HUES64 (cell line): Measurements from ENCODE around the gene ETDC. TPM values are rescaled to one million over a fixed set of nuclear protein-coding genes. Genes with fewer than 3 reads are reported as not detected.
"Not testable (repeated sequence)": the region's sequence is repeated elsewhere in the genome, so short reads cannot be mapped to it uniquely, and the experiment has no call there.

Experiments
- H3K27ac ChIP-seq: 2 replicates; pipeline ENCODE4 v1.7.0; 2013; ENCODE audit warnings: low read depth, low read length, inconsistent platforms
- H3K27me3 ChIP-seq: 2 replicates; pipeline ENCODE4 v1.6.1; 2013; ENCODE audit warnings: mild to moderate bottlenecking, low read length; ENCODE audit not compliant: insufficient read depth
- H3K36me3 ChIP-seq: 2 replicates; pipeline ENCODE4 v1.6.1; 2013; ENCODE audit warnings: mild to moderate bottlenecking, low read length; ENCODE audit not compliant: insufficient read depth
- H3K4me1 ChIP-seq: 2 replicates; pipeline ENCODE4 v1.6.1; 2013; ENCODE audit warnings: mild to moderate bottlenecking, low read length, moderate library complexity; ENCODE audit not compliant: insufficient read depth
- H3K4me3 ChIP-seq: 2 replicates; pipeline ENCODE4 v1.5.1; 2013; ENCODE audit warnings: mild to moderate bottlenecking, low read length, moderate library complexity
- H3K9ac ChIP-seq: 2 replicates; pipeline ENCODE4 v1.6.1; 2013; ENCODE audit warnings: mild to moderate bottlenecking, low read depth, low read length
- H3K9me3 ChIP-seq: 2 replicates; pipeline ENCODE4 v1.6.1; 2013; ENCODE audit warnings: low read depth, low read length; ENCODE audit not compliant: insufficient read depth
- WGBS: fragments of 150-250, 120-280 bp; methylation state at CpG from one replicate; pipeline ENCODE4 v1.1.7; 2013; ENCODE audit warnings: missing lambda C conversion rate; 5-methylcytosine and 5-hydroxymethylcytosine counted together
- polyA plus RNA-seq, 2 experiments: library from polyadenylated mRNA; stranded (reverse); fragments of 50-300 nt; gene quantifications; one replicate each; pipeline ENCODE4 v1.2.3, GENCODE V29; 2013

ETDC gene
- not detected for polyA plus RNA-seq (2013, experiment 1 of 2)
- not detected for polyA plus RNA-seq (2013, experiment 2 of 2)

GRCh38 chrX:135309430-135309923 is at the start of gene ETDC:
Gene ETDC (plus strand): TSS chrX:135309480. CDS start chrX:135309480, 0 bp downstream.
- no peak within 1 kb of the TSS for H3K27ac ChIP-seq
- H3K9me3 ChIP-seq, result no peaks in the 10 kb centered on the region
- no peaks in the 10 kb centered on the region for H3K36me3 ChIP-seq
- 100% methylated on average over 1 of the region's 1 CpG for WGBS
- no peak within 1 kb of the TSS for H3K4me3 ChIP-seq
- no peaks in the 10 kb centered on the region for H3K27me3 ChIP-seq
- H3K4me1 ChIP-seq, result no peaks in the 10 kb centered on the region
- no peak within 1 kb of the TSS for H3K9ac ChIP-seq

GRCh38 chrX:135260976-135261375 is 48.3 kb upstream of the ETDC start:
- H3K4me3 ChIP-seq, H3K9me3 ChIP-seq, H3K27me3 ChIP-seq, H3K9ac ChIP-seq, H3K4me1 ChIP-seq, H3K27ac ChIP-seq, H3K36me3 ChIP-seq: not testable (repeated sequence)
- WGBS, result no CpG with 5 or more reads among the region's 2 CpGs

- not testable (repeated sequence) for H3K27me3 ChIP-seq, H3K36me3 ChIP-seq, H3K4me3 ChIP-seq, H3K9me3 ChIP-seq, H3K4me1 ChIP-seq, H3K9ac ChIP-seq, H3K27ac ChIP-seq
- 93% methylated on average over 8 of the region's 8 CpGs for WGBS
Observed at GRCh38 chrX:135263376-135263775, 45.9 kb upstream of the ETDC start.

GRCh38 chrX:135264206-135264605 is 45.1 kb upstream of the ETDC start:
- no peaks in the 10 kb centered on the region for H3K36me3 ChIP-seq
- no peaks in the 10 kb centered on the region for H3K4me1 ChIP-seq
- 98% methylated on average over 4 of the region's 4 CpGs for WGBS
- no peaks in the 10 kb centered on the region for H3K27me3 ChIP-seq
- H3K27ac ChIP-seq, result no peak overlapping the region
- H3K9ac ChIP-seq, result no peak overlapping the region
- no peak overlapping the region for H3K4me3 ChIP-seq
- no peaks in the 10 kb centered on the region; the same call in 1 of the 2 replicates for H3K9me3 ChIP-seq

- no peak overlapping the region for H3K4me3 ChIP-seq
- no peaks in the 10 kb centered on the region for H3K4me1 ChIP-seq
- no peaks in the 10 kb centered on the region for H3K36me3 ChIP-seq
- no peaks in the 10 kb centered on the region; the same call in 1 of the 2 replicates for H3K9me3 ChIP-seq
- peak overlapping the region; percentile 18; the same call in 1 of the 2 replicates for H3K27ac ChIP-seq
- H3K9ac ChIP-seq, result no peak overlapping the region
- WGBS, result 15% methylated on average over 5 of the region's 5 CpGs
- H3K27me3 ChIP-seq, result no peaks in the 10 kb centered on the region
Observed at GRCh38 chrX:135273162-135273561, 36.1 kb upstream of the ETDC start.

- H3K27ac ChIP-seq, result no peak overlapping the region
- no peaks in the 10 kb centered on the region for H3K4me1 ChIP-seq
- no peaks in the 10 kb centered on the region for H3K36me3 ChIP-seq
- H3K9ac ChIP-seq, result no peak overlapping the region
- H3K27me3 ChIP-seq, result no peaks in the 10 kb centered on the region
- H3K9me3 ChIP-seq, result no peaks in the 10 kb centered on the region
- no peak overlapping the region for H3K4me3 ChIP-seq
Observed at GRCh38 chrX:135275973-135276372, 33.3 kb upstream of the ETDC start.

- H3K4me3 ChIP-seq, result no peak overlapping the region
- peaks cover 44% of the 10 kb centered on the region for H3K9me3 ChIP-seq
- no peak overlapping the region for H3K9ac ChIP-seq
- no peaks in the 10 kb centered on the region for H3K4me1 ChIP-seq
- no peak overlapping the region for H3K27ac ChIP-seq
- WGBS, result 95% methylated on average over 2 of the region's 2 CpGs
- H3K27me3 ChIP-seq, result no peaks in the 10 kb centered on the region
- peaks cover 23% of the 10 kb centered on the region for H3K36me3 ChIP-seq
Observed at GRCh38 chrX:135287266-135287823, 21.9 kb upstream of the ETDC start.

- Histone ChIP-seq H3K4me1 (no peaks in the 10 kb centered on the region), H3K27ac (no peak overlapping the region), H3K36me3 (0 out of 2 replicates have a peak, but pooled peaks cover 6% of the 10 kb centered on the region), H3K9ac (no peak overlapping the region), H3K9me3 (no peaks in the 10 kb centered on the region), H3K4me3 (peak overlapping the region; percentile 57), H3K27me3 (no peaks in the 10 kb centered on the region; the same call in 1 of the 2 replicates)
- 16% methylated on average over 26 of the region's 26 CpGs for WGBS
Observed at GRCh38 chrX:135295238-135295943, 13.9 kb upstream of the ETDC start.

- Histone ChIP-seq H3K9ac (no peak overlapping the region), H3K27me3 (no peaks in the 10 kb centered on the region; the same call in 1 of the 2 replicates), H3K4me1 (no peaks in the 10 kb centered on the region), H3K9me3 (no peaks in the 10 kb centered on the region), H3K27ac (no peak overlapping the region), H3K36me3 (0 out of 2 replicates have a peak, but pooled peaks cover 2% of the 10 kb centered on the region), H3K4me3 (peak overlapping the region; percentile 57)
- 21% methylated on average over 10 of the region's 10 CpGs for WGBS
Observed at GRCh38 chrX:135295944-135296305, 13.4 kb upstream of the ETDC start.

GRCh38 chrX:135302269-135302873 is 6.9 kb upstream of the ETDC start:
- peak overlapping the region; percentile 9; the same call in 1 of the 2 replicates for H3K4me3 ChIP-seq
- H3K36me3 ChIP-seq, result no peaks in the 10 kb centered on the region
- peak overlapping the region; percentile 55; the same call in 1 of the 2 replicates for H3K27ac ChIP-seq
- no peak overlapping the region for H3K9ac ChIP-seq
- WGBS, result 15% methylated on average over 5 of the region's 5 CpGs
- H3K27me3 ChIP-seq, result no peaks in the 10 kb centered on the region
- H3K4me1 ChIP-seq, result peaks cover 16% of the 10 kb centered on the region; the same call in 1 of the 2 replicates
- no peaks in the 10 kb centered on the region for H3K9me3 ChIP-seq

- no peaks in the 10 kb centered on the region for H3K36me3 ChIP-seq
- H3K27ac ChIP-seq, result no peak overlapping the region
- H3K27me3 ChIP-seq, result no peaks in the 10 kb centered on the region
- H3K4me1 ChIP-seq, result peaks cover 16% of the 10 kb centered on the region; the same call in 1 of the 2 replicates
- H3K9ac ChIP-seq, result no peak overlapping the region
- H3K9me3 ChIP-seq, result no peaks in the 10 kb centered on the region
- no peak overlapping the region for H3K4me3 ChIP-seq
- WGBS, result 98% methylated on average over 2 of the region's 2 CpGs
Observed at GRCh38 chrX:135304741-135305140, 4.5 kb upstream of the ETDC start.
